ENCODE results near the gene HTR4.

DNA sequence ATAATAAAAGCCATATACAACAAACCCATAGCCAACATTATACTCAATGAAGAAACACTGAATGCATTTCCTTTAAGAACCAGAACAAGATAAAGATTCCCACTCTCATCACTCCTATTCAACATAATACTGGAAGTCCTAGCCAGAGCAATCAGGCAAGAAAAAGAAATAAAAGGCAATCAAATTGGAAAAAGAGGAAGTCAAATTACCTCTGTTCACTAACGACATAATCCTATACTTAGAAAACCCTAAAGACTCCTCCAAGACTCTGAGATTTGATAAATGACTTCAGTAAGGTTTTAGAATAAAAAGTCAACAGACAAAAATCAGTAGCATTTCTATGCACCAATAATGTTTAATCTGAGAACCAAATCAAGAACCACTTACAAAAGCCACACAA is 36.6 kb upstream of the HTR4 start:
- TF ChIP-seq, protein P1, sequence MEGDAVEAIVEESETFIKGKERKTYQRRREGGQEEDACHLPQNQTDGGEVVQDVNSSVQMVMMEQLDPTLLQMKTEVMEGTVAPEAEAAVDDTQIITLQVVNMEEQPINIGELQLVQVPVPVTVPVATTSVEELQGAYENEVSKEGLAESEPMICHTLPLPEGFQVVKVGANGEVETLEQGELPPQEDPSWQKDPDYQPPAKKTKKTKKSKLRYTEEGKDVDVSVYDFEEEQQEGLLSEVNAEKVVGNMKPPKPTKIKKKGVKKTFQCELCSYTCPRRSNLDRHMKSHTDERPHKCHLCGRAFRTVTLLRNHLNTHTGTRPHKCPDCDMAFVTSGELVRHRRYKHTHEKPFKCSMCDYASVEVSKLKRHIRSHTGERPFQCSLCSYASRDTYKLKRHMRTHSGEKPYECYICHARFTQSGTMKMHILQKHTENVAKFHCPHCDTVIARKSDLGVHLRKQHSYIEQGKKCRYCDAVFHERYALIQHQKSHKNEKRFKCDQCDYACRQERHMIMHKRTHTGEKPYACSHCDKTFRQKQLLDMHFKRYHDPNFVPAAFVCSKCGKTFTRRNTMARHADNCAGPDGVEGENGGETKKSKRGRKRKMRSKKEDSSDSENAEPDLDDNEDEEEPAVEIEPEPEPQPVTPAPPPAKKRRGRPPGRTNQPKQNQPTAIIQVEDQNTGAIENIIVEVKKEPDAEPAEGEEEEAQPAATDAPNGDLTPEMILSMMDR (IDR thresholded peaks at IDR 0.05), result no peak
- no peak for TF ChIP-seq POLR2A (IDR thresholded peaks at IDR 0.05)
- no peak for TF ChIP-seq EP300 (IDR thresholded peaks at IDR 0.05)

Data from sigmoid colon (tissue), 4 donors.